Smooth muscle cell (in vitro differentiated cells): ENCODE measurements around the gene KCNK18. TPM values are rescaled to one million over a fixed set of nuclear protein-coding genes. Genes with fewer than 3 reads are reported as not detected.
A peak's percentile ranks its signal among the peaks of the same experiment; 100 is the strongest.

Experiments used
- DNase-seq: peaks from one replicate; lab custom pipeline; 2025; ENCODE audit not compliant: unreplicated experiment; lab: John Stamatoyannopoulos, UW
- H2AFZ ChIP-seq: fragments of 200-600 bp; sonication (generic); 2 replicates; pipeline ENCODE4 v1.6.0; 2016; ENCODE audit warnings: antibody characterized with exemption, low read depth, mild to moderate bottlenecking
- H3F3A ChIP-seq: fragments of 200-600 bp; sonication (generic); 2 replicates; pipeline ENCODE4 v1.6.0; 2017; ENCODE audit warnings: antibody characterized with exemption, low read depth
- H3K27ac ChIP-seq: fragments of 200-600 bp; sonication (generic); 2 replicates; pipeline ENCODE4 v1.5.1; 2016; ENCODE audit warnings: low read depth, mild to moderate bottlenecking
- H3K27me3 ChIP-seq: fragments of 200-600 bp; sonication (generic); 2 replicates; pipeline ENCODE4 v1.6.1; 2016; ENCODE audit warnings: low read depth, mild to moderate bottlenecking
- H3K36me3 ChIP-seq: fragments of 200-600 bp; sonication (generic); 2 replicates; pipeline ENCODE4 v1.5.1; 2016; ENCODE audit warnings: low read depth
- H3K4me1 ChIP-seq: fragments of 200-600 bp; sonication (generic); 2 replicates; pipeline ENCODE4 v1.5.1; 2016; ENCODE audit warnings: low read depth
- H3K4me2 ChIP-seq: fragments of 200-600 bp; sonication (generic); 2 replicates; pipeline ENCODE4 v1.6.0; 2016; ENCODE audit warnings: mild to moderate bottlenecking
- H3K4me3 ChIP-seq: fragments of 200-600 bp; sonication (generic); 2 replicates; pipeline ENCODE4 v1.5.1; 2016; ENCODE audit warnings: mild to moderate bottlenecking
- H3K79me2 ChIP-seq: fragments of 200-600 bp; sonication (generic); 2 replicates; pipeline ENCODE4 v1.6.0; 2016; ENCODE audit warnings: low read depth, mild to moderate bottlenecking
- H3K9ac ChIP-seq: fragments of 200-600 bp; sonication (generic); 2 replicates; pipeline ENCODE4 v1.6.0; 2016; ENCODE audit warnings: low read depth
- H3K9me3 ChIP-seq: fragments of 200-600 bp; sonication (generic); replicated peaks from 2 replicates; pipeline ENCODE4 v1.5.1; 2016; ENCODE audit warnings: low read depth
- H4K20me1 ChIP-seq: fragments of 200-600 bp; sonication (generic); 2 replicates; pipeline ENCODE4 v1.6.0; 2016; ENCODE audit warnings: low read depth
- CTCF ChIP-seq: fragments of 200-600 bp; sonication (generic); IDR thresholded peaks from 2 replicates; pipeline ENCODE4 v1.5.1; 2017; ENCODE audit warnings: borderline replicate concordance, mild to moderate bottlenecking, antibody characterized with exemption; ENCODE audit not compliant: insufficient read depth, poor library complexity, severe bottlenecking
- WGBS: methylation state at CpG from one replicate; pipeline ENCODE4 v1.1.7; 2016; ENCODE audit warnings: low lambda C conversion rate; 5-methylcytosine and 5-hydroxymethylcytosine counted together
- polyA plus RNA-seq: library from polyadenylated mRNA; unstranded; fragments of >200 nt; fragmentation: Nextera tagmentation; extraction: Ambion mirVana; gene quantifications from 2 replicates; pipeline ENCODE4 v1.2.1, GENCODE V29; 2016
- total RNA-seq: library from RNA; depleted of rRNA; stranded (reverse); fragments of >200 nt; gene quantifications from 2 replicates; pipeline ENCODE4 v1.2.3, GENCODE V29; 2014

Gene KCNK18
- total and polyA plus RNA-seq, 2 experiments from 2014 or later: not detected

- Histone ChIP-seq H4K20me1 (no peaks in the 10 kb centered on the region), H3K79me2 (no peaks in the 10 kb centered on the region), H2AFZ (no peak overlapping the region), H3K9ac (no peak overlapping the region), H3K4me1 (peaks cover 5% of the 10 kb centered on the region), H3K9me3 (no peaks in the 10 kb centered on the region), H3K27me3 (peaks cover 96% of the 10 kb centered on the region), H3K27ac (no peak overlapping the region), H3F3A (no peaks in the 10 kb centered on the region), H3K4me3 (no peak overlapping the region), H3K36me3 (no peaks in the 10 kb centered on the region), H3K4me2 (no peak overlapping the region)
- no peak for DNase-seq
- no peak for TF ChIP-seq CTCF
- 22% methylated on average over 6 of the region's 6 CpGs for WGBS
Observed at GRCh38 chr10:117170244-117170643, 27.0 kb upstream of the KCNK18 start.

GRCh38 chr10:117174439-117175214 is 22.7 kb upstream of the KCNK18 start:
- no peak overlapping the region for H3K27ac ChIP-seq
- peaks cover 75% of the 10 kb centered on the region for H3K27me3 ChIP-seq
- no peaks in the 10 kb centered on the region for H3F3A ChIP-seq
- H3K79me2 ChIP-seq: no peaks in the 10 kb centered on the region
- H3K4me2 ChIP-seq: peak overlapping the region; percentile 85
- H4K20me1 ChIP-seq: no peaks in the 10 kb centered on the region
- TF ChIP-seq CTCF: peak; percentile 81
- peak overlapping the region; percentile 53 for H3K4me3 ChIP-seq
- WGBS: 15% methylated on average over 16 of the region's 16 CpGs
- H3K9ac ChIP-seq: no peak overlapping the region
- no peaks in the 10 kb centered on the region for H3K9me3 ChIP-seq
- peak overlapping the region; percentile 76 for H2AFZ ChIP-seq
- peak; percentile 34 for DNase-seq
- H3K4me1 ChIP-seq: peaks cover 7% of the 10 kb centered on the region
- H3K36me3 ChIP-seq: no peaks in the 10 kb centered on the region

GRCh38 chr10:117175215-117175900 is 21.9 kb upstream of the KCNK18 start:
- Histone ChIP-seq H3K36me3 (no peaks in the 10 kb centered on the region), H3K79me2 (no peaks in the 10 kb centered on the region), H3K4me1 (peaks cover 7% of the 10 kb centered on the region), H3K9ac (no peak overlapping the region), H3F3A (no peaks in the 10 kb centered on the region), H4K20me1 (no peaks in the 10 kb centered on the region), H3K27me3 (peaks cover 75% of the 10 kb centered on the region), H3K27ac (no peak overlapping the region), H3K9me3 (no peaks in the 10 kb centered on the region), H2AFZ (peak overlapping the region; percentile 76), H3K4me3 (peak overlapping the region; percentile 53), H3K4me2 (peak overlapping the region; percentile 85)
- 5% methylated on average over 46 of the region's 46 CpGs for WGBS
- no peak for TF ChIP-seq CTCF
- no peak for DNase-seq
